SK-N-SH (cell line): ENCODE results near the gene PPP2R3B. TPM values are rescaled to one million over a fixed set of nuclear protein-coding genes. Genes with fewer than 3 reads are reported as not detected.

ENCODE experiments used
- CTCF ChIA-PET: fragments of 300-600, 350-600 bp; formaldehyde crosslinking; extraction: SDS; loops from one replicate; lab custom pipeline; 2021; lab: Yijun Ruan, JAX
- POLR2A ChIA-PET: fragments of 350-600 bp; sonication (Branson Sonifier 250); formaldehyde crosslinking; extraction: SDS; loops from one replicate; lab custom pipeline; 2020; ENCODE audit warnings: antibody characterized with exemption, inconsistent platforms; lab: Yijun Ruan, JAX
- DNase-seq: peaks from one replicate; pipeline ENCODE4 v3.0.0; 2012
- H2AFZ ChIP-seq: fragments of 200-600 bp; sonication (generic); 2 replicates; pipeline ENCODE4 v1.8.1; 2016; ENCODE audit warnings: antibody characterized with exemption, mild to moderate bottlenecking, low read depth
- H3F3A ChIP-seq: fragments of 200-600 bp; sonication (generic); replicated peaks from 2 replicates; pipeline ENCODE3; 2016; ENCODE audit warnings: antibody characterized with exemption, mild to moderate bottlenecking; ENCODE audit not compliant: insufficient read depth
- H3K27ac ChIP-seq, 2 experiments: fragments of 200-500 bp in 1 of 2; fragments of 200-600 bp in 1 of 2; sonication (Bioruptor generic) in 1 of 2; sonication (generic), shearing (Covaris generic) in 1 of 2; 2 replicates each; pipeline versions ENCODE4 v1.5.1 to v1.6.1; 2014 to 2016; ENCODE audit warnings: low read depth in 2 of 2, inconsistent platforms in 1 of 2, low read length in 1 of 2, mild to moderate bottlenecking in 1 of 2, mixed read lengths in 1 of 2
- H3K27me3 ChIP-seq: fragments of 200-600 bp; sonication (generic), shearing (Covaris generic); 2 replicates; pipeline ENCODE4 v1.6.1; 2016; ENCODE audit warnings: mixed run types; ENCODE audit not compliant: insufficient read depth
- H3K36me3 ChIP-seq, 2 experiments: fragments of 200-500 bp in 1 of 2; fragments of 200-600 bp in 1 of 2; sonication (Bioruptor generic) in 1 of 2; sonication (generic) in 1 of 2; replicated peaks in 1 of 2; 2 replicates each; pipeline versions ENCODE3 to v1.5.1; 2014 to 2016; ENCODE audit warnings: low read length in 1 of 2, mild to moderate bottlenecking in 1 of 2; ENCODE audit not compliant: insufficient read depth in 2 of 2, control insufficient read depth in 1 of 2
- H3K4me1 ChIP-seq, 2 experiments: fragments of 200-500 bp in 1 of 2; fragments of 200-600 bp in 1 of 2; sonication (Bioruptor generic) in 1 of 2; sonication (generic), shearing (Covaris generic) in 1 of 2; 2 replicates each; pipeline versions ENCODE4 v1.5.1 to v1.6.1; 2014 to 2016; ENCODE audit warnings: low read depth in 1 of 2, low read length in 1 of 2, mixed run types in 1 of 2; ENCODE audit not compliant: insufficient read depth in 2 of 2, control insufficient read depth in 1 of 2
- H3K4me2 ChIP-seq: fragments of 200-600 bp; sonication (generic), shearing (Covaris generic); 2 replicates; pipeline ENCODE4 v1.6.1; 2017; ENCODE audit warnings: mixed run types
- H3K4me3 ChIP-seq, 2 experiments: fragments of 200-500 bp in 1 of 2; fragments of 200-600 bp in 1 of 2; sonication (Bioruptor generic) in 1 of 2; sonication (generic), shearing (Covaris generic) in 1 of 2; 2 replicates each; pipeline versions ENCODE4 v1.5.1 to v1.8.1; 2014 to 2016; ENCODE audit warnings: low read depth in 2 of 2, inconsistent platforms in 1 of 2, low read length in 1 of 2, mild to moderate bottlenecking in 1 of 2, mixed read lengths in 1 of 2, moderate library complexity in 1 of 2
- H3K79me2 ChIP-seq: fragments of 200-600 bp; sonication (generic); 2 replicates; pipeline ENCODE4 v1.8.1; 2017; ENCODE audit warnings: mild to moderate bottlenecking; ENCODE audit not compliant: insufficient read depth
- H3K9ac ChIP-seq: fragments of 200-600 bp; sonication (generic); 2 replicates; pipeline ENCODE4 v1.6.1; 2017; ENCODE audit warnings: mixed run types
- H3K9me2 ChIP-seq: fragments of 200-600 bp; sonication (generic); 2 replicates; pipeline ENCODE4 v1.6.1; 2017; ENCODE audit warnings: mixed run types
- H3K9me3 ChIP-seq: fragments of 200-600 bp; sonication (generic); 2 replicates; pipeline ENCODE4 v1.6.1; 2017; ENCODE audit warnings: mixed run types, mild to moderate bottlenecking, moderate library complexity
- H4K20me1 ChIP-seq: fragments of 200-600 bp; sonication (generic); 2 replicates; pipeline ENCODE4 v1.6.1; 2017; ENCODE audit warnings: mild to moderate bottlenecking, mixed run types; ENCODE audit not compliant: insufficient read depth
- CHD2 ChIP-seq: fragments of 150-350 bp; IDR thresholded peaks from 2 replicates; pipeline ENCODE4 v1.6.1; 2018; ENCODE audit warnings: low read length; ENCODE audit not compliant: partially characterized antibody
- EP300 ChIP-seq, 2 experiments: IDR thresholded peaks; 2 replicates each; pipeline versions ENCODE4 v1.4.0 to v1.6.1; 2012; ENCODE audit warnings: borderline replicate concordance in 1 of 2, low read depth in 1 of 2, low read length in 1 of 2
- EZH2phosphoT487 ChIP-seq: fragments of 200-600 bp; sonication (generic); IDR thresholded peaks from 2 replicates; pipeline ENCODE4 v1.6.1; 2017; ENCODE audit warnings: low read depth, mixed run types, mild to moderate bottlenecking, antibody characterized with exemption, moderate library complexity, borderline replicate concordance
- FOSL2 ChIP-seq: IDR thresholded peaks from 2 replicates; pipeline ENCODE4 v1.4.0; 2012; ENCODE audit warnings: low read depth, mild to moderate bottlenecking, moderate library complexity, borderline replicate concordance
- FOXJ3 ChIP-seq: sonication (generic); formaldehyde crosslinking; IDR thresholded peaks from 2 replicates; pipeline ENCODE4 v1.5.1; 2020; ENCODE audit warnings: mild to moderate bottlenecking, missing genetic modification reagents
- FOXM1 ChIP-seq: IDR thresholded peaks from 2 replicates; pipeline ENCODE4 v1.4.0; 2012; ENCODE audit warnings: low read depth, mild to moderate bottlenecking
- GABPA ChIP-seq: IDR thresholded peaks from 2 replicates; pipeline ENCODE4 v1.4.0; 2012; ENCODE audit warnings: low read depth, mild to moderate bottlenecking
- GATA2 ChIP-seq: sonication (generic); formaldehyde crosslinking; IDR thresholded peaks from 2 replicates; pipeline ENCODE4 v1.5.0; 2020; ENCODE audit warnings: mild to moderate bottlenecking, missing genetic modification reagents
- JUND ChIP-seq: IDR thresholded peaks from 2 replicates; pipeline ENCODE4 v1.4.0; 2012
- MEF2A ChIP-seq: IDR thresholded peaks from 2 replicates; pipeline ENCODE4 v1.4.0; 2012; ENCODE audit warnings: low read depth, borderline replicate concordance
- MXI1 ChIP-seq: IDR thresholded peaks from 2 replicates; pipeline ENCODE4 v1.6.1; 2012; ENCODE audit warnings: mild to moderate bottlenecking, low read depth, low read length, improper control_type of control experiment
- NFIC ChIP-seq: IDR thresholded peaks from 2 replicates; pipeline ENCODE4 v1.4.0; 2012; ENCODE audit warnings: borderline replicate concordance
- NRF1 ChIP-seq: IDR thresholded peaks from 2 replicates; pipeline ENCODE4 v1.6.1; 2012; ENCODE audit warnings: low read depth, mild to moderate bottlenecking, low read length
- POLR2AphosphoS5 ChIP-seq: IDR thresholded peaks from 2 replicates; pipeline ENCODE4 v1.6.1; 2012; ENCODE audit warnings: low read depth, low read length
- RCOR1 ChIP-seq: fragments of 150-350 bp; IDR thresholded peaks from 2 replicates; pipeline ENCODE4 v1.6.1; 2017; ENCODE audit warnings: antibody characterized with exemption, low read length
- RFX5 ChIP-seq: IDR thresholded peaks from 2 replicates; pipeline ENCODE4 v1.6.1; 2012; ENCODE audit warnings: mild to moderate bottlenecking, improper control_type of control experiment, low read length
- SIN3A ChIP-seq: IDR thresholded peaks from 2 replicates; pipeline ENCODE4 v1.6.1; 2012; ENCODE audit warnings: low read depth, mild to moderate bottlenecking, low read length, moderate library complexity, borderline replicate concordance
- SMC3 ChIP-seq: IDR thresholded peaks from 2 replicates; pipeline ENCODE4 v1.6.1; 2012; ENCODE audit warnings: low read depth, low read length, improper control_type of control experiment
- TCF12 ChIP-seq: IDR thresholded peaks from 2 replicates; pipeline ENCODE4 v1.4.0; 2012
- TEAD4 ChIP-seq: IDR thresholded peaks from 2 replicates; pipeline ENCODE4 v1.4.0; 2012; ENCODE audit warnings: mild to moderate bottlenecking, borderline replicate concordance; ENCODE audit not compliant: insufficient read depth
- WGBS: methylation state at CpG from one replicate; pipeline ENCODE4 v1.1.6; 2017; ENCODE audit warnings: low lambda C conversion rate; 5-methylcytosine and 5-hydroxymethylcytosine counted together
- polyA plus RNA-seq, 3 experiments: library from polyadenylated mRNA; depleted of rRNA; stranded (reverse); fragments of >200 nt; gene quantifications; 2 replicates each; pipeline ENCODE4 v1.2.3, GENCODE V29; 2012
- TF ChIP-seq, protein P1 (sequence below): IDR thresholded peaks from 2 replicates; pipeline ENCODE4 v1.4.0; 2012; ENCODE audit warnings: low read depth, borderline replicate concordance
- TF ChIP-seq, protein P2 (sequence below): fragments of 150-350 bp; IDR thresholded peaks from 2 replicates; pipeline ENCODE4 v1.6.1; 2017; ENCODE audit warnings: antibody characterized with exemption, low read length, low read depth, borderline replicate concordance
- TF ChIP-seq, protein P3 (sequence below): IDR thresholded peaks from 2 replicates; pipeline ENCODE4 v1.4.0; 2012; ENCODE audit warnings: low read depth, borderline replicate concordance
- TF ChIP-seq, protein P4 (sequence below): fragments of 150-350 bp; IDR thresholded peaks from 2 replicates; pipeline ENCODE4 v1.6.1; 2016; ENCODE audit warnings: mild to moderate bottlenecking, low read depth, low read length

The PPP2R3B gene
- polyA plus RNA-seq, 1 of the 3 experiments (the other 2 are of a cell fraction), result 19.4 TPM

DNA sequence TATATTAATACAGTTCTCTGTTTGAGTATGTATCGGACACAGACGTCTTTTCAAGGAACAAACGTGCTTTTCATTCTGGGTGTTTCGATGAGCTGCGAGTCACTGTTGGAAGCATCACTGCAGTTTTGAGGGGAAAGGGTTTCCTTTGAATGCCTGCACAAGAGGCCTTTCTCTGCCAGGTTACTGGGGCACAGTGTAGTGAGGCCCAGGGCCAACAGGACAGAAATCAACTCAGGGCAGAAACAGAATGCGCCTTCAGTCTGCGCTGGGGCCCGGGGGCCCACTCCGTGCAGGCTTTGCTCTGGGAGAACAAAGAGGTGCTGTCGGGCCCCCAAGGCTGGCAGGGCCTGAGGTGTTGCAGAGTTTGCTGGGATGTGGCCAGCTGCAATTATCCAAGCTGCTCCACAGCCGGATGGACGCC is 2.3 kb upstream of the PPP2R3B start:
- no peak overlapping the region for H3K4me3 ChIP-seq
- CTCF ChIA-PET, result no interaction called here
- no peak overlapping the region for H3K4me2 ChIP-seq
- peaks cover 14% of the 10 kb centered on the region for H3K79me2 ChIP-seq
- no peaks in the 10 kb centered on the region for H3K9me2 ChIP-seq
- peaks cover 7% of the 10 kb centered on the region for H3F3A ChIP-seq
- POLR2A ChIA-PET, result no interaction called here
- H3K27ac ChIP-seq, result no peak overlapping the region
- no peaks in the 10 kb centered on the region for H3K27me3 ChIP-seq
- H3K9me3 ChIP-seq, result no peaks in the 10 kb centered on the region
- no peak for DNase-seq
- H2AFZ ChIP-seq, result no peak overlapping the region
- no peak for TF ChIP-seq FOXM1
- no peak for TF ChIP-seq MXI1
- no peak for TF ChIP-seq SIN3A
- TF ChIP-seq MEF2A, result no peak
- no peak for TF ChIP-seq RCOR1
- TF ChIP-seq RFX5, result no peak
- TF ChIP-seq EZH2phosphoT487, result no peak
- no peak for TF ChIP-seq GABPA
- TF ChIP-seq FOXJ3 (CRISPR knock-in tag), result no peak
- TF ChIP-seq, protein P1, sequence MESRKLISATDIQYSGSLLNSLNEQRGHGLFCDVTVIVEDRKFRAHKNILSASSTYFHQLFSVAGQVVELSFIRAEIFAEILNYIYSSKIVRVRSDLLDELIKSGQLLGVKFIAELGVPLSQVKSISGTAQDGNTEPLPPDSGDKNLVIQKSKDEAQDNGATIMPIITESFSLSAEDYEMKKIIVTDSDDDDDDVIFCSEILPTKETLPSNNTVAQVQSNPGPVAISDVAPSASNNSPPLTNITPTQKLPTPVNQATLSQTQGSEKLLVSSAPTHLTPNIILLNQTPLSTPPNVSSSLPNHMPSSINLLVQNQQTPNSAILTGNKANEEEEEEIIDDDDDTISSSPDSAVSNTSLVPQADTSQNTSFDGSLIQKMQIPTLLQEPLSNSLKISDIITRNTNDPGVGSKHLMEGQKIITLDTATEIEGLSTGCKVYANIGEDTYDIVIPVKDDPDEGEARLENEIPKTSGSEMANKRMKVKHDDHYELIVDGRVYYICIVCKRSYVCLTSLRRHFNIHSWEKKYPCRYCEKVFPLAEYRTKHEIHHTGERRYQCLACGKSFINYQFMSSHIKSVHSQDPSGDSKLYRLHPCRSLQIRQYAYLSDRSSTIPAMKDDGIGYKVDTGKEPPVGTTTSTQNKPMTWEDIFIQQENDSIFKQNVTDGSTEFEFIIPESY, result no peak
- no peak for TF ChIP-seq FOSL2
- no peak for TF ChIP-seq EP300 (IDR thresholded peaks at IDR 0.05; ENCODE audit: borderline replicate concordance in 1 of 2, low read depth in 1 of 2, low read length in 1 of 2)
- no peak for TF ChIP-seq NFIC
- no peak for TF ChIP-seq NRF1
- TF ChIP-seq GATA2 (CRISPR knock-in tag), result no peak
- no peak for TF ChIP-seq CHD2
- no peak for TF ChIP-seq SMC3
- no peak for TF ChIP-seq TCF12
- no peak for TF ChIP-seq POLR2AphosphoS5
- no peaks in the 10 kb centered on the region for H3K36me3 ChIP-seq
- H3K4me1 ChIP-seq, result peaks cover 0 to 3% of the 10 kb centered on the region in 2 experiments; a peak in 1 of 4 replicates
- 87% methylated on average over 7 of the region's 12 CpGs for WGBS
- no peaks in the 10 kb centered on the region for H4K20me1 ChIP-seq
- H3K9ac ChIP-seq, result no peak overlapping the region

DNA sequence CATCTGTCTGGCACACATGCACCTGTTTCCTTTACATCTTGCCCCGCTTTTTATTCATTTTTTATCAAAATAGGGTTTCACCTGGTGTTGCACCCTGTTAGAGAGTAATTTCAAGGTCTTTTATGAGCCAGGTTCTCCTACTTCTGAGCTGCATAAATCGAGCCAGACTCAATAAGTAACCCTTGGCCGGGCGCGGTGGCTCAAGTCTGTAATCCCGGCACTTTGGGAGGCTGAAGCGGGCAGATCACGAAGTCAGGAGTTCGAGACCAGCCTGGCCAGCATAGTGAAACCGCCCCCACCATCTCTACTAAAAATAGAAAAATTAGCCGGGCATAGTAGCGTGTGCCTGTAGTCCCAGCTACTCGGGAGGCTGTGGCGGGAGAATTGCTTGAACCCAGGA is 1.0 kb upstream of the PPP2R3B start:
- ChIA-PET POLR2A (no interaction called here), CTCF (no interaction called here)
- H3K36me3 ChIP-seq, result no peaks in the 10 kb centered on the region
- TF ChIP-seq, protein P2, sequence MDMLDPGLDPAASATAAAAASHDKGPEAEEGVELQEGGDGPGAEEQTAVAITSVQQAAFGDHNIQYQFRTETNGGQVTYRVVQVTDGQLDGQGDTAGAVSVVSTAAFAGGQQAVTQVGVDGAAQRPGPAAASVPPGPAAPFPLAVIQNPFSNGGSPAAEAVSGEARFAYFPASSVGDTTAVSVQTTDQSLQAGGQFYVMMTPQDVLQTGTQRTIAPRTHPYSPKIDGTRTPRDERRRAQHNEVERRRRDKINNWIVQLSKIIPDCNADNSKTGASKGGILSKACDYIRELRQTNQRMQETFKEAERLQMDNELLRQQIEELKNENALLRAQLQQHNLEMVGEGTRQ, result no peak
- TF ChIP-seq, protein P3, sequence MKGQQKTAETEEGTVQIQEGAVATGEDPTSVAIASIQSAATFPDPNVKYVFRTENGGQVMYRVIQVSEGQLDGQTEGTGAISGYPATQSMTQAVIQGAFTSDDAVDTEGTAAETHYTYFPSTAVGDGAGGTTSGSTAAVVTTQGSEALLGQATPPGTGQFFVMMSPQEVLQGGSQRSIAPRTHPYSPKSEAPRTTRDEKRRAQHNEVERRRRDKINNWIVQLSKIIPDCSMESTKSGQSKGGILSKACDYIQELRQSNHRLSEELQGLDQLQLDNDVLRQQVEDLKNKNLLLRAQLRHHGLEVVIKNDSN, result no peak
- TF ChIP-seq SMC3 (no peak), GATA2 (CRISPR knock-in tag) (no peak), JUND (no peak), FOXJ3 (CRISPR knock-in tag) (no peak), TCF12 (no peak), POLR2AphosphoS5 (no peak), MEF2A (no peak), FOXM1 (no peak), SIN3A (no peak), RCOR1 (no peak), CHD2 (no peak), MXI1 (no peak), TEAD4 (no peak)
- TF ChIP-seq, protein P4, sequence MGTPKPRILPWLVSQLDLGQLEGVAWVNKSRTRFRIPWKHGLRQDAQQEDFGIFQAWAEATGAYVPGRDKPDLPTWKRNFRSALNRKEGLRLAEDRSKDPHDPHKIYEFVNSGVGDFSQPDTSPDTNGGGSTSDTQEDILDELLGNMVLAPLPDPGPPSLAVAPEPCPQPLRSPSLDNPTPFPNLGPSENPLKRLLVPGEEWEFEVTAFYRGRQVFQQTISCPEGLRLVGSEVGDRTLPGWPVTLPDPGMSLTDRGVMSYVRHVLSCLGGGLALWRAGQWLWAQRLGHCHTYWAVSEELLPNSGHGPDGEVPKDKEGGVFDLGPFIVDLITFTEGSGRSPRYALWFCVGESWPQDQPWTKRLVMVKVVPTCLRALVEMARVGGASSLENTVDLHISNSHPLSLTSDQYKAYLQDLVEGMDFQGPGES, result no peak
- peaks cover 0 to 3% of the 10 kb centered on the region in 2 experiments; a peak in 1 of 4 replicates for H3K4me1 ChIP-seq
- H3K27me3 ChIP-seq, result no peaks in the 10 kb centered on the region
- peaks cover 25% of the 10 kb centered on the region for H3K79me2 ChIP-seq
- peaks cover 7% of the 10 kb centered on the region for H3F3A ChIP-seq
- WGBS, result 75% methylated on average over 14 of the region's 14 CpGs
- peak overlapping the region; percentile 73 for H3K4me2 ChIP-seq
- H3K27ac ChIP-seq, result peak overlapping the region; percentile 29 to 97; a peak in 1 of 4 replicates
- H3K9ac ChIP-seq, result peak overlapping the region; percentile 99; the same call in 1 of the 2 replicates
- H4K20me1 ChIP-seq, result no peaks in the 10 kb centered on the region
- peak overlapping the region; percentile 60 to 76 for H3K4me3 ChIP-seq
- H3K9me3 ChIP-seq, result no peaks in the 10 kb centered on the region
- DNase-seq, result no peak
- peak overlapping the region; percentile 94 for H2AFZ ChIP-seq
- no peaks in the 10 kb centered on the region for H3K9me2 ChIP-seq
